Neural progenitor cell (in vitro differentiated cells): ENCODE results near the gene NAPG.

Experiments
- EZH2 ChIP-seq: fragments of 200-600 bp; sonication (generic); IDR thresholded peaks from 2 replicates; pipeline ENCODE4 v1.6.1; 2017; ENCODE audit warnings: antibody characterized with exemption, mild to moderate bottlenecking, moderate library complexity
- EZH2phosphoT487 ChIP-seq: fragments of 200-600 bp; sonication (generic); IDR thresholded peaks from 2 replicates; pipeline ENCODE4 v1.6.1; 2017; ENCODE audit warnings: antibody characterized with exemption
- TF ChIP-seq, protein P1 (sequence below): fragments of 200-600 bp; sonication (generic); IDR thresholded peaks from 2 replicates; pipeline ENCODE4 v1.5.1; 2017; ENCODE audit warnings: antibody characterized with exemption, mild to moderate bottlenecking

DNA sequence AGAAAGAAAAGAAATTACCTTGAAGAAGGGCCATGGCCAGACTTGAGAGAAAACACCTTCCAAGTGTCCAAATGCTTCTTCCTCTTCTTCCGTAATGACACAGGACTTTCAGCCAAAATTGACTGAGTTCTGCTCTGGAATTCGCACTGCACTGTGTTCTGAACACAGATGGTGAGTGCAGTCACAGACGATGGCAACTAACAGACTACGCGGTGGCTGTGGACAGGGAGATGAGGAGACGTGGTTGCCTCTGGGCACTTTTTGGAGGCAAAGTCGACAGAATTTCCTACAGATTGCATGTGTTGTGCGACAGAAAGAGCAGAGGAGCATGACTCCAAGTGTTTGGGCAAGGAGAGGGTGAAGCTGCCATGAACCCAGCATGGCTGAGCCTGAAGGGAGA, 4.3 kb upstream of the NAPG start:
- TF ChIP-seq, protein P1, sequence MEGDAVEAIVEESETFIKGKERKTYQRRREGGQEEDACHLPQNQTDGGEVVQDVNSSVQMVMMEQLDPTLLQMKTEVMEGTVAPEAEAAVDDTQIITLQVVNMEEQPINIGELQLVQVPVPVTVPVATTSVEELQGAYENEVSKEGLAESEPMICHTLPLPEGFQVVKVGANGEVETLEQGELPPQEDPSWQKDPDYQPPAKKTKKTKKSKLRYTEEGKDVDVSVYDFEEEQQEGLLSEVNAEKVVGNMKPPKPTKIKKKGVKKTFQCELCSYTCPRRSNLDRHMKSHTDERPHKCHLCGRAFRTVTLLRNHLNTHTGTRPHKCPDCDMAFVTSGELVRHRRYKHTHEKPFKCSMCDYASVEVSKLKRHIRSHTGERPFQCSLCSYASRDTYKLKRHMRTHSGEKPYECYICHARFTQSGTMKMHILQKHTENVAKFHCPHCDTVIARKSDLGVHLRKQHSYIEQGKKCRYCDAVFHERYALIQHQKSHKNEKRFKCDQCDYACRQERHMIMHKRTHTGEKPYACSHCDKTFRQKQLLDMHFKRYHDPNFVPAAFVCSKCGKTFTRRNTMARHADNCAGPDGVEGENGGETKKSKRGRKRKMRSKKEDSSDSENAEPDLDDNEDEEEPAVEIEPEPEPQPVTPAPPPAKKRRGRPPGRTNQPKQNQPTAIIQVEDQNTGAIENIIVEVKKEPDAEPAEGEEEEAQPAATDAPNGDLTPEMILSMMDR = no peak
- no peak for TF ChIP-seq EZH2
- no peak for TF ChIP-seq EZH2phosphoT487
